IMR-90 (cell line): ENCODE data around the gene ZNF518B. TPM values are rescaled to one million over a fixed set of nuclear protein-coding genes. Genes with fewer than 3 reads are reported as not detected.
A peak's percentile ranks its signal among the peaks of the same experiment; 100 is the strongest.

Experiments used
- ATAC-seq: fragments of 200-7000 bp; cut with Tn5 transposase; 2 replicates; pipeline ENCODE4 v1.9.1; 2020; ENCODE audit warnings: low read depth, mild to moderate bottlenecking, moderate library complexity
- Bru-seq: library from RNA; stranded (reverse); fragments of 400-500 nt; gene quantifications from one replicate; lab custom pipeline; 2021; lab: Mats Ljungman, UMichigan
- BruChase-seq, 2 experiments: library from RNA; stranded (reverse); fragments of 400-500 nt; gene quantifications; one replicate each; lab custom pipeline; 2021; lab: Mats Ljungman, UMichigan
- BruUV-seq: library from RNA; stranded (reverse); fragments of 400-500 nt; replicated peaks from 2 replicates; lab custom pipeline; 2021; lab: Mats Ljungman, UMichigan
- CTCF ChIA-PET: fragments of 300-600 bp; formaldehyde crosslinking; extraction: SDS; loops from one replicate; lab custom pipeline; 2021; ENCODE audit warnings: antibody characterized with exemption; lab: Yijun Ruan, JAX
- POLR2A ChIA-PET: fragments of 300-600 bp; sonication (Branson Sonifier 250); formaldehyde crosslinking; loops from one replicate; lab custom pipeline; 2022; ENCODE audit warnings: antibody characterized with exemption; ENCODE audit not compliant: unreplicated experiment; lab: Charles Lee
- DNase-seq: peaks from one replicate; pipeline ENCODE4 v3.0.0; 2013
- H2AFZ ChIP-seq: replicated peaks from 2 replicates; pipeline ENCODE3; 2013; ENCODE audit warnings: low read length, mild to moderate bottlenecking; ENCODE audit not compliant: poor library complexity
- H2AK5ac ChIP-seq: 2 replicates; pipeline ENCODE4 v1.6.1; 2013; ENCODE audit warnings: low read depth, low read length, inconsistent platforms
- H2AK9ac ChIP-seq: replicated peaks from 2 replicates; pipeline ENCODE3; 2013; ENCODE audit warnings: mild to moderate bottlenecking, low read depth, low read length, moderate library complexity; ENCODE audit not compliant: poor library complexity
- H2BK120ac ChIP-seq: 2 replicates; pipeline ENCODE4 v1.6.1; 2013; ENCODE audit warnings: low read depth, low read length, inconsistent platforms
- H2BK15ac ChIP-seq: 3 replicates; pipeline ENCODE4 v1.6.1; 2013; ENCODE audit warnings: low read depth, low read length, inconsistent platforms
- H2BK20ac ChIP-seq: 2 replicates; pipeline ENCODE4 v1.6.1; 2013; ENCODE audit warnings: low read depth, mild to moderate bottlenecking, inconsistent platforms, low read length, moderate library complexity
- H2BK5ac ChIP-seq: 2 replicates; pipeline ENCODE4 v1.6.1; 2013; ENCODE audit warnings: mild to moderate bottlenecking, low read depth, low read length, inconsistent platforms; ENCODE audit not compliant: poor library complexity, severe bottlenecking
- H3K14ac ChIP-seq: replicated peaks from 2 replicates; pipeline ENCODE4 v1.6.1; 2013; ENCODE audit warnings: low read depth, low read length, inconsistent platforms
- H3K18ac ChIP-seq: 2 replicates; pipeline ENCODE4 v1.6.1; 2013; ENCODE audit warnings: low read depth, low read length, control low read depth
- H3K23ac ChIP-seq: 2 replicates; pipeline ENCODE4 v1.6.1; 2013; ENCODE audit warnings: low read depth, low read length, inconsistent platforms
- H3K27ac ChIP-seq: 2 replicates; pipeline ENCODE4 v1.5.1; 2013; ENCODE audit warnings: mild to moderate bottlenecking, control low read depth, low read length; ENCODE audit not compliant: insufficient read depth
- H3K27me3 ChIP-seq: 2 replicates; pipeline ENCODE4 v1.6.1; 2013; ENCODE audit warnings: low read length; ENCODE audit not compliant: control insufficient read depth, insufficient read depth
- H3K36me3 ChIP-seq: 2 replicates; pipeline ENCODE4 v1.6.1; 2013; ENCODE audit warnings: low read length, mixed read lengths; ENCODE audit not compliant: control insufficient read depth, insufficient read depth
- H3K4ac ChIP-seq: 2 replicates; pipeline ENCODE4 v1.6.1; 2013; ENCODE audit warnings: low read depth, low read length, inconsistent platforms
- H3K4me1 ChIP-seq: 2 replicates; pipeline ENCODE4 v1.6.1; 2013; ENCODE audit warnings: low read length, mixed read lengths; ENCODE audit not compliant: control insufficient read depth, insufficient read depth
- H3K4me2 ChIP-seq: 2 replicates; pipeline ENCODE4 v1.6.1; 2013; ENCODE audit warnings: low read depth, mild to moderate bottlenecking, control low read depth, low read length, moderate library complexity
- H3K4me3 ChIP-seq: 2 replicates; pipeline ENCODE4 v1.5.1; 2013; ENCODE audit warnings: low read depth, mild to moderate bottlenecking, control low read depth, low read length, moderate library complexity; ENCODE audit not compliant: insufficient read depth
- H3K56ac ChIP-seq: 2 replicates; pipeline ENCODE4 v1.6.1; 2013; ENCODE audit warnings: low read length, inconsistent platforms; ENCODE audit not compliant: insufficient read depth; ENCODE audit errors: extremely low read depth
- H3K79me1 ChIP-seq, 2 experiments: 2 replicates each; pipeline ENCODE4 v1.6.1; 2013; ENCODE audit warnings: low read length in 2 of 2, inconsistent platforms in 1 of 2, low read depth in 1 of 2
- H3K9ac ChIP-seq: 2 replicates; pipeline ENCODE4 v1.6.1; 2013; ENCODE audit warnings: low read depth, low read length, control low read depth
- H3K9me1 ChIP-seq: 2 replicates; pipeline ENCODE4 v1.6.1; 2013; ENCODE audit warnings: low read length, inconsistent platforms; ENCODE audit not compliant: insufficient read depth
- H3K9me3 ChIP-seq: 2 replicates; pipeline ENCODE4 v1.6.1; 2013; ENCODE audit warnings: low read length; ENCODE audit not compliant: control insufficient read depth, insufficient read depth
- H4K20me1 ChIP-seq: 2 replicates; pipeline ENCODE4 v1.6.1; 2013; ENCODE audit warnings: low read length, inconsistent platforms; ENCODE audit not compliant: insufficient read depth
- H4K5ac ChIP-seq: 2 replicates; pipeline ENCODE4 v1.6.1; 2013; ENCODE audit warnings: mild to moderate bottlenecking, low read depth, low read length, control low read depth
- H4K8ac ChIP-seq, 2 experiments: 2 replicates each; pipeline ENCODE4 v1.6.1; 2013; ENCODE audit warnings: low read depth in 2 of 2, low read length in 2 of 2, control low read depth in 1 of 2, inconsistent platforms in 1 of 2
- H4K91ac ChIP-seq: 2 replicates; pipeline ENCODE4 v1.6.1; 2013; ENCODE audit warnings: low read depth, low read length, inconsistent platforms; ENCODE audit not compliant: insufficient read depth
- BHLHE40 ChIP-seq: fragments of 150-350 bp; IDR thresholded peaks from 2 replicates; pipeline ENCODE4 v1.6.1; 2016; ENCODE audit warnings: mild to moderate bottlenecking, low read depth, low read length
- CEBPB ChIP-seq: IDR thresholded peaks from 2 replicates; pipeline ENCODE4 v1.6.1; 2012; ENCODE audit warnings: low read depth, low read length, improper control_type of control experiment
- SMC3 ChIP-seq: fragments of 150-350 bp; IDR thresholded peaks from 2 replicates; pipeline ENCODE4 v1.6.1; 2016; ENCODE audit warnings: low read depth, mild to moderate bottlenecking, antibody characterized with exemption, low read length, moderate library complexity
- WGBS, 2 experiments: methylation state at CpG; one replicate each; pipeline versions ENCODE4 v1.1.5 to v1.1.7; 2013; ENCODE audit warnings: missing lambda C conversion rate in 2 of 2; ENCODE audit not compliant: insufficient read length in 1 of 2; ENCODE audit errors: extremely low coverage in 2 of 2; 5-methylcytosine and 5-hydroxymethylcytosine counted together
- dilution Hi-C: fragments of 300-500 bp; cut with HindIII; formaldehyde crosslinking; loops from one replicate; pipeline ENCODE4 v1.14.3; 2018; ENCODE audit warnings: low sequenced_read_pairs; ENCODE audit not compliant: unreplicated experiment
- in situ Hi-C: fragments of 300-500 bp; cut with MboI; formaldehyde crosslinking; loops from 3 replicates; pipeline ENCODE4 v1.14.3; 2019; ENCODE audit warnings: low sequenced_read_pairs, inconsistent platforms, mixed read lengths
- intact Hi-C: fragments of 100-400 bp; cut with micrococcal nuclease; formaldehyde crosslinking; loops from 2 replicates; pipeline ENCODE4 v1.10.0; 2022
- long read RNA-seq: library from polyadenylated mRNA; unstranded; transcript quantifications from one replicate; pipeline ENCODE4 v2.0.0, GENCODE V29; 2021; ENCODE audit not compliant: unreplicated experiment
- polyA plus RNA-seq, 3 experiments: library from polyadenylated mRNA; depleted of rRNA; stranded (reverse); fragments of >200 nt; gene quantifications; 2 replicates each; pipeline ENCODE4 v1.2.3, GENCODE V29; 2012; ENCODE audit warnings: low replicate concordance in 1 of 3
- total RNA-seq: library from RNA; depleted of rRNA; stranded (reverse); fragments of >200 nt; gene quantifications from 2 replicates; pipeline ENCODE4 v1.2.3, GENCODE V29; 2012; rRNA removed
- TF ChIP-seq, protein P1 (sequence below): fragments of 150-350 bp; IDR thresholded peaks from 2 replicates; pipeline ENCODE4 v1.6.1; 2017; ENCODE audit warnings: mild to moderate bottlenecking, antibody characterized with exemption, low read length, low read depth
- TF ChIP-seq, protein P2 (sequence below): conservative IDR thresholded peaks from 2 replicates; pipeline ENCODE4 v1.5.1; 2012; ENCODE audit warnings: mild to moderate bottlenecking, low read depth, low read length, improper control_type of control experiment
- TF ChIP-seq, protein P3 (sequence below): fragments of 150-350 bp; IDR thresholded peaks from 2 replicates; pipeline ENCODE4 v1.6.1; 2016; ENCODE audit warnings: low read depth, mild to moderate bottlenecking, low read length, moderate library complexity, borderline replicate concordance

Gene ZNF518B, protein sequence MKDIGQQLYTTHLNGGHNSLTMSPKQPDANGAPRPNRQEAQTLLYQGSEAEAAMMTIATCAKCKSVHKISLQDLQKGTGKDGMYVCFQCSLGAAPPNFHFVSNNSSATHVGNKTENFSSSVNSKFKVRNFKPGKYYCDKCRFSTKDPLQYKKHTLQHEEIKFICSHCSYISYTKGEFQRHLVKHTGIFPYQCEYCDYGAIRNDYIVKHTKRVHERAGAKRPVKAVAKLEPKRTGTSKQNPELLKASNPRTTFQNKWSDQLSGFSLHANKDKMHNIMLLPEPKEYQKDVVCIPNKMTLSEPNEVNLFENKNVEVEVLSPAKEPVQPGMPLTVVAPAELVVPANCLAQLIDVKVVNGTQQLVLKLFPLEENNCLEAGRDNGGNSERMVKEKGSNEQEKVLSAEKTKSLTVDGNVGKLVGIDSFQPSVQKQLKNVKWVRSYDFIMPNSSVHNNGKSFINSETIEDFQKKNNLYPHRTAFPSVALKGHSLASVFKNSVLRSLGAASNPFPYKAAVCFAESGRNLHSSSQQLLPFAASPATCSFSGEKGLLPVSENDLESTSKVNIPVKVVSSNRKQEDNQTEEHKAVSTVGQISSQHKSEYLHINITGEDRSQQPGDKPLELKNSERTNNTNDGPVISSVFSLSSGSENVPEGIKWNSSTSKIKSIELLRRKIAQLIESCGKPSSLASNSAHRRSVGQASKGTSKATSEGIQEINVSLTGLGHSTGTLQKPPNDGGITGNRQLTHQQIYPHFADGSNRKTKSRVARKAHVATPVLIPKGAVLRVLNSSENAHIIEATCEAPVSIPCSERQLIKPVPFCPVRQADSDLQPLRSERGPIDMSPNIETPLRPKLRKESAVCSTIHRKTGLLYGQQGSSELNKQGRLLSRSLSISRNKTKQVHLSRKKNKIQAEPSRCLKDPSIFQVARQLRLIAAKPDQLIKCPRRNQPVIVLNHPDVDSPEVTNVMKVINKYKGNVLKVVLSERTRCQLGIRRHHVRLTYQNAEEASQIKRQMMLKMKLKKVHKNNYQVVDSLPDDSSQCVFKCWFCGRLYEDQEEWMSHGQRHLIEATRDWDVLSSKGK
- 56.4 and 56.8 TPM in 2 replicates for total RNA-seq
- 5.1 and 7.3 TPM in 2 replicates for polyA plus RNA-seq (2012; rRNA removed)
- polyA plus RNA-seq (2012; cell fraction: cytosol; rRNA removed), result 2.5 and 2.7 TPM in 2 replicates
- 2.2 and 8.1 TPM in 2 replicates for polyA plus RNA-seq (2012; cell fraction: nucleus; rRNA removed; ENCODE audit: low replicate concordance)
- percentile 75 among the genes with signal in this experiment for Bru-seq, nascent RNA
- BruChase-seq, experiment 1, labeled RNA remaining after a 6-hour chase, result percentile 57 among the genes with signal in this experiment
- percentile 93 among the genes with signal in this experiment for BruChase-seq, experiment 2, labeled RNA remaining after a 2-hour chase
- long read RNA-seq, full-length matches to known transcripts, result 7 of 16 reads
- long read RNA-seq, partial matches to known transcripts, result 0 of 16 reads
- long read RNA-seq, other reads (novel, unspliced or antisense), result 9 of 16 reads

DNA sequence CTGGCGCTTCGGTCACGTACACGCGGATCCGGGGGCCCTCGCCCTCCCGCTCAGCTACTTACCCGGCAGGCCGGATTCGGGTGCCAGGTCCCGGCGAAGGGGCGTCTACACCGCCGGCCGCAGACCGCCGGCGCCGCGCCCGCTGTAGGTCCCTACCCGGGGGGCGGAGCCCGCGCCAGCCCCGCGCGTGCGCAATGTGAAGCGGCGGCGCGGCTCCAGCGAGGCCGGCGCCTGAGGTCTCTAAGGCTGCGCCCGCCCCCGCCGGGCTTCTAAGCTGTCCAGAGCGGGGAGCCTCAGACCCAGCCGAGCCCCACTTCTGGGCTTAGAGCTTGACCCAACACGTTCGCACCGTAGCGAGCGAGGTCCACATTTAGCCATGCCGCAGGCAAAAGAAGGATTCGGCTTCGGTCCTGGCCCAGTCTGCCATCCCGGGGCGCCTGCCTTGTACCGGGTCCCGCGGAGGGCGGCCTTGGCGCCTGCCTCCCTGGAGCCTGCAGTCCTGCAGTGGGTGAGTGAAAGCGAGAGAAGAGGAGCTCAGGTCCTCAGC is at the start of gene ZNF518B:
Gene ZNF518B, minus strand, starts transcription at position 172 of the 547 bp plus-strand sequence. CDS start 11,098 bp downstream, outside the sequence.
- H4K20me1 ChIP-seq, result no peaks in the 10 kb centered on the region; the same call in 1 of the 2 replicates
- CTCF ChIA-PET, result no interaction called here
- TF ChIP-seq BHLHE40 (no peak), CEBPB (no peak), SMC3 (no peak)
- TF ChIP-seq, protein P1, sequence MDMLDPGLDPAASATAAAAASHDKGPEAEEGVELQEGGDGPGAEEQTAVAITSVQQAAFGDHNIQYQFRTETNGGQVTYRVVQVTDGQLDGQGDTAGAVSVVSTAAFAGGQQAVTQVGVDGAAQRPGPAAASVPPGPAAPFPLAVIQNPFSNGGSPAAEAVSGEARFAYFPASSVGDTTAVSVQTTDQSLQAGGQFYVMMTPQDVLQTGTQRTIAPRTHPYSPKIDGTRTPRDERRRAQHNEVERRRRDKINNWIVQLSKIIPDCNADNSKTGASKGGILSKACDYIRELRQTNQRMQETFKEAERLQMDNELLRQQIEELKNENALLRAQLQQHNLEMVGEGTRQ, result no peak
- TF ChIP-seq, protein P2, sequence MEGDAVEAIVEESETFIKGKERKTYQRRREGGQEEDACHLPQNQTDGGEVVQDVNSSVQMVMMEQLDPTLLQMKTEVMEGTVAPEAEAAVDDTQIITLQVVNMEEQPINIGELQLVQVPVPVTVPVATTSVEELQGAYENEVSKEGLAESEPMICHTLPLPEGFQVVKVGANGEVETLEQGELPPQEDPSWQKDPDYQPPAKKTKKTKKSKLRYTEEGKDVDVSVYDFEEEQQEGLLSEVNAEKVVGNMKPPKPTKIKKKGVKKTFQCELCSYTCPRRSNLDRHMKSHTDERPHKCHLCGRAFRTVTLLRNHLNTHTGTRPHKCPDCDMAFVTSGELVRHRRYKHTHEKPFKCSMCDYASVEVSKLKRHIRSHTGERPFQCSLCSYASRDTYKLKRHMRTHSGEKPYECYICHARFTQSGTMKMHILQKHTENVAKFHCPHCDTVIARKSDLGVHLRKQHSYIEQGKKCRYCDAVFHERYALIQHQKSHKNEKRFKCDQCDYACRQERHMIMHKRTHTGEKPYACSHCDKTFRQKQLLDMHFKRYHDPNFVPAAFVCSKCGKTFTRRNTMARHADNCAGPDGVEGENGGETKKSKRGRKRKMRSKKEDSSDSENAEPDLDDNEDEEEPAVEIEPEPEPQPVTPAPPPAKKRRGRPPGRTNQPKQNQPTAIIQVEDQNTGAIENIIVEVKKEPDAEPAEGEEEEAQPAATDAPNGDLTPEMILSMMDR, result no peak
- TF ChIP-seq, protein P3, sequence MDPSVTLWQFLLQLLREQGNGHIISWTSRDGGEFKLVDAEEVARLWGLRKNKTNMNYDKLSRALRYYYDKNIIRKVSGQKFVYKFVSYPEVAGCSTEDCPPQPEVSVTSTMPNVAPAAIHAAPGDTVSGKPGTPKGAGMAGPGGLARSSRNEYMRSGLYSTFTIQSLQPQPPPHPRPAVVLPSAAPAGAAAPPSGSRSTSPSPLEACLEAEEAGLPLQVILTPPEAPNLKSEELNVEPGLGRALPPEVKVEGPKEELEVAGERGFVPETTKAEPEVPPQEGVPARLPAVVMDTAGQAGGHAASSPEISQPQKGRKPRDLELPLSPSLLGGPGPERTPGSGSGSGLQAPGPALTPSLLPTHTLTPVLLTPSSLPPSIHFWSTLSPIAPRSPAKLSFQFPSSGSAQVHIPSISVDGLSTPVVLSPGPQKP, result no peak

More for the DNA sequence above, at the start of gene ZNF518B:
- no peak within 1 kb of the TSS; the same call in 2 of the 3 replicates for H2BK15ac ChIP-seq
- H3K9me1 ChIP-seq, result no peaks in the 10 kb centered on the region
- ATAC-seq (peak; percentile 89), DNase-seq (peak; percentile 48)
- peak within 1 kb of the TSS; percentile 66; the same call in 1 of the 2 replicates for H2AK5ac ChIP-seq
- H4K91ac ChIP-seq, result peak within 1 kb of the TSS; percentile 82
- no peak within 1 kb of the TSS for H2BK20ac ChIP-seq
- peak within 1 kb of the TSS; percentile 26; the same call in 1 of the 2 replicates for H3K56ac ChIP-seq
- peak within 1 kb of the TSS; percentile 99 for H2AFZ ChIP-seq
- peaks cover 9% of the 10 kb centered on the region for H3K27me3 ChIP-seq
- peaks cover 7% of the 10 kb centered on the region; the same call in 1 of the 2 replicates for H3K9me3 ChIP-seq
- intact Hi-C loops, result loop anchor here (2.0 kb wide), 1 partner anchor 341 kb away; the partner anchor contains the start of gene WDR1
- H2BK5ac ChIP-seq, result peak within 1 kb of the TSS; percentile 22
- no peaks in the 10 kb centered on the region for H3K4me1 ChIP-seq
- H3K14ac ChIP-seq, result peak within 1 kb of the TSS; percentile 79
- in situ Hi-C loops, result no loop called here
- peak within 1 kb of the TSS; percentile 79 for H3K4me2 ChIP-seq
- WGBS, 2 experiments, result 0% methylated on average over 31 of the region's 60 CpGs; no CpG with 5 or more reads in 1 of the 2 experiments
- H3K79me1 ChIP-seq, result peaks cover 13 to 23% of the 10 kb centered on the region in 2 experiments
- peak within 1 kb of the TSS; percentile 5; the same call in 1 of the 2 replicates for H3K18ac ChIP-seq
- peak within 1 kb of the TSS; percentile 67 for H2AK9ac ChIP-seq
- dilution Hi-C loops, result no loop called here
- peak within 1 kb of the TSS; percentile 37 for H3K27ac ChIP-seq
- peak within 1 kb of the TSS; percentile 50 for H4K5ac ChIP-seq
- H3K9ac ChIP-seq, result peak within 1 kb of the TSS; percentile 41
- peaks cover 14% of the 10 kb centered on the region for H3K36me3 ChIP-seq
- no TSS peak for BruUV-seq
- H4K8ac ChIP-seq, result peak within 1 kb of the TSS; percentile 92 to 93
- H2BK120ac ChIP-seq, result peak within 1 kb of the TSS; percentile 61; the same call in 1 of the 2 replicates
- H3K4ac ChIP-seq, result peak within 1 kb of the TSS; percentile 84
- peak within 1 kb of the TSS; percentile 52 for H3K4me3 ChIP-seq
- POLR2A ChIA-PET, result interaction anchor here (0.5 kb wide), 1 partner anchor 9 kb away, joined by 12 read pairs; no protein-coding TSS in a partner anchor
- peak within 1 kb of the TSS; percentile 87 for H3K23ac ChIP-seq
